GM21423 (cell line): ENCODE measurements around the gene HECW1.
"Not testable (repeated sequence)": the region's sequence is repeated elsewhere in the genome, so short reads cannot be mapped to it uniquely, and the experiment has no call there.

Experiments
- ATAC-seq: cut with Tn5 transposase; IDR thresholded peaks from one replicate; pipeline ENCODE4 v1.9.1; 2021; ENCODE audit warnings: mild to moderate bottlenecking, moderate library complexity; ENCODE audit not compliant: unreplicated experiment

Gene HECW1

GRCh38 chr7:43560742-43561330, 448.4 kb downstream of the HECW1 start:
- ATAC-seq, result no peak

GRCh38 chr7:43562383-43562782, 449.9 kb downstream of the HECW1 start:
- ATAC-seq, result no peak

- no peak for ATAC-seq
These were observed 453.3 kb downstream of the HECW1 start for GRCh38 chr7:43565786-43566185.

GRCh38 chr7:43568529-43568928, 456.1 kb downstream of the HECW1 start:
- ATAC-seq, result no peak

GRCh38 chr7:43569424-43569823, 457.0 kb downstream of the HECW1 start:
- ATAC-seq, result no peak

GRCh38 chr7:43570688-43571365, 458.4 kb downstream of the HECW1 start:
- peak; percentile 45 for ATAC-seq

GRCh38 chr7:43572516-43573049, 460.1 kb downstream of the HECW1 start:
- peak; percentile 43 for ATAC-seq

GRCh38 chr7:43573832-43574231, 461.4 kb downstream of the HECW1 start:
- not testable (repeated sequence) for ATAC-seq

GRCh38 chr7:43575506-43575905, 463.1 kb downstream of the HECW1 start:
- ATAC-seq, result no peak

GRCh38 chr7:43576241-43576640, 463.8 kb downstream of the HECW1 start:
- no peak for ATAC-seq

GRCh38 chr7:43577485-43577951, 465.1 kb downstream of the HECW1 start:
- no peak for ATAC-seq

GRCh38 chr7:43582503-43583423, 470.3 kb downstream of the HECW1 start, which contains the start of gene STK17A:
STK17A (plus strand) TSS chr7:43583108; CDS start chr7:43583244, 136 bp downstream.
- peak; percentile 66 for ATAC-seq

GRCh38 chr7:43583424-43584194, 471.2 kb downstream of the HECW1 start:
- peak; percentile 23 for ATAC-seq

- no peak for ATAC-seq
These were observed 471.7 kb downstream of the HECW1 start for GRCh38 chr7:43584195-43584586.

GRCh38 chr7:43584733-43585132, 472.3 kb downstream of the HECW1 start:
- ATAC-seq, result not testable (repeated sequence)

GRCh38 chr7:43585562-43585961, 473.1 kb downstream of the HECW1 start:
- no peak for ATAC-seq

GRCh38 chr7:43586251-43586900, 473.9 kb downstream of the HECW1 start:
- ATAC-seq, result no peak

- ATAC-seq, result no peak
These were observed 476.2 kb downstream of the HECW1 start for GRCh38 chr7:43588477-43589132.

- ATAC-seq, result no peak
These were observed 476.7 kb downstream of the HECW1 start for GRCh38 chr7:43589133-43589478.
